HEK293 (cell line): ENCODE results near the gene HOXA6.

ENCODE experiments used
- CTCF ChIA-PET: fragments of 350-600 bp; formaldehyde crosslinking; extraction: SDS; loops from one replicate; lab custom pipeline; 2021; ENCODE audit warnings: antibody characterized with exemption; lab: Yijun Ruan, JAX
- POLR2A ChIA-PET: fragments of 300-600 bp; formaldehyde crosslinking; extraction: SDS; loops from one replicate; lab custom pipeline; 2020; ENCODE audit warnings: antibody characterized with exemption, inconsistent platforms; lab: Yijun Ruan, JAX
- H3K27ac ChIP-seq: fragments of 200-500 bp; sonication (Bioruptor generic); 2 replicates; pipeline ENCODE4 v1.5.1; 2014; ENCODE audit warnings: low read depth, low read length, control low read depth, inconsistent platforms; ENCODE audit errors: extremely low read depth
- H3K36me3 ChIP-seq, 2 experiments: fragments of 200-500 bp in 1 of 2; sonication (Bioruptor generic) in 1 of 2; 1 replicate in 1 of 2; 2 replicates in 1 of 2; pipeline ENCODE4 v1.5.1; 2014 to 2017; ENCODE audit warnings: inconsistent platforms in 2 of 2, low read length in 2 of 2; ENCODE audit not compliant: control insufficient read depth in 2 of 2, insufficient read depth in 1 of 2
- H3K4me1 ChIP-seq: fragments of 200-500 bp; sonication (Bioruptor generic); 2 replicates; pipeline ENCODE4 v1.5.1; 2014; ENCODE audit warnings: mild to moderate bottlenecking, low read length, inconsistent platforms; ENCODE audit not compliant: control insufficient read depth, insufficient read depth
- H3K4me3 ChIP-seq: 2 replicates; pipeline ENCODE4 v1.5.1; 2011; ENCODE audit warnings: low read depth, mild to moderate bottlenecking, control low read depth, low read length, moderate library complexity
- H3K9me3 ChIP-seq: fragments of 200-500 bp; sonication (Bioruptor generic); 2 replicates; pipeline ENCODE4 v1.5.1; 2014; ENCODE audit warnings: low read depth, low read length, inconsistent platforms; ENCODE audit not compliant: control insufficient read depth, insufficient read depth
- BCL11B ChIP-seq: fragments of 450-650 bp; formaldehyde crosslinking; IDR thresholded peaks from 2 replicates; pipeline ENCODE4 v1.5.1; 2016; ENCODE audit warnings: low read depth, missing biosample characterization, missing genetic modification characterization
- GLIS2 ChIP-seq: fragments of 450-650 bp; formaldehyde crosslinking; IDR thresholded peaks from 2 replicates; pipeline ENCODE4 v1.5.1; 2016; ENCODE audit warnings: missing biosample characterization, missing genetic modification characterization
- MYNN ChIP-seq: fragments of 450-650 bp; formaldehyde crosslinking; IDR thresholded peaks from 2 replicates; pipeline ENCODE4 v1.5.1; 2016; ENCODE audit warnings: missing biosample characterization, missing genetic modification characterization, borderline replicate concordance
- PRDM1 ChIP-seq: fragments of 450-650 bp; formaldehyde crosslinking; IDR thresholded peaks from 2 replicates; pipeline ENCODE4; 2016; ENCODE audit warnings: missing biosample characterization, missing genetic modification characterization
- SCRT2 ChIP-seq: fragments of 450-650 bp; formaldehyde crosslinking; IDR thresholded peaks from 2 replicates; pipeline ENCODE4 v1.5.1; 2016; ENCODE audit warnings: missing biosample characterization, missing genetic modification characterization
- SP3 ChIP-seq: fragments of 450-650 bp; formaldehyde crosslinking; IDR thresholded peaks from 2 replicates; pipeline ENCODE4 v1.5.1; 2016; ENCODE audit warnings: missing biosample characterization, missing genetic modification characterization
- YY2 ChIP-seq: fragments of 450-650 bp; formaldehyde crosslinking; IDR thresholded peaks from 2 replicates; pipeline ENCODE4 v1.5.1; 2016; ENCODE audit warnings: missing biosample characterization, missing genetic modification characterization
- ZBTB17 ChIP-seq: fragments of 450-650 bp; formaldehyde crosslinking; IDR thresholded peaks from 2 replicates; pipeline ENCODE4 v1.5.1; 2016; ENCODE audit warnings: missing biosample characterization, missing genetic modification characterization
- ZFP69B ChIP-seq: fragments of 450-650 bp; formaldehyde crosslinking; IDR thresholded peaks from 2 replicates; pipeline ENCODE4 v1.5.1; 2016; ENCODE audit warnings: missing biosample characterization, missing genetic modification characterization
- ZNF121 ChIP-seq: fragments of 450-650 bp; formaldehyde crosslinking; IDR thresholded peaks from 2 replicates; pipeline ENCODE4 v1.5.1; 2016; ENCODE audit warnings: missing biosample characterization, missing genetic modification characterization
- ZNF350 ChIP-seq: fragments of 450-650 bp; formaldehyde crosslinking; IDR thresholded peaks from 2 replicates; pipeline ENCODE4 v1.5.0; 2017; ENCODE audit warnings: missing biosample characterization, mild to moderate bottlenecking, missing genetic modification characterization
- ZNF362 ChIP-seq: fragments of 450-650 bp; formaldehyde crosslinking; IDR thresholded peaks from 2 replicates; pipeline ENCODE4 v1.5.1; 2016; ENCODE audit warnings: missing biosample characterization, missing genetic modification characterization
- ZNF366 ChIP-seq: fragments of 450-650 bp; formaldehyde crosslinking; conservative IDR thresholded peaks from 2 replicates; pipeline ENCODE4 v1.5.1; 2016; ENCODE audit warnings: missing biosample characterization, missing genetic modification characterization
- ZNF548 ChIP-seq: fragments of 450-650 bp; formaldehyde crosslinking; IDR thresholded peaks from 2 replicates; pipeline ENCODE4 v1.5.1; 2016; ENCODE audit warnings: missing biosample characterization, missing genetic modification characterization
- ZNF585B ChIP-seq: fragments of 450-650 bp; formaldehyde crosslinking; IDR thresholded peaks from 2 replicates; pipeline ENCODE4 v1.5.1; 2016; ENCODE audit warnings: missing biosample characterization, missing genetic modification characterization
- ZNF707 ChIP-seq: fragments of 450-650 bp; formaldehyde crosslinking; IDR thresholded peaks from 2 replicates; pipeline ENCODE4 v1.5.1; 2016; ENCODE audit warnings: missing biosample characterization, missing genetic modification characterization
- ZXDB ChIP-seq: fragments of 450-650 bp; formaldehyde crosslinking; IDR thresholded peaks from 2 replicates; pipeline ENCODE4 v1.5.1; 2016; ENCODE audit warnings: missing biosample characterization, missing genetic modification characterization
- TF ChIP-seq, protein P1 (sequence below): fragments of 450-650 bp; formaldehyde crosslinking; IDR thresholded peaks from 2 replicates; pipeline ENCODE4 v1.5.1; 2017; ENCODE audit warnings: missing biosample characterization, missing genetic modification characterization
- TF ChIP-seq, protein P2 (sequence below): fragments of 450-650 bp; formaldehyde crosslinking; IDR thresholded peaks from 2 replicates; pipeline ENCODE4 v1.5.1; 2016; ENCODE audit warnings: missing biosample characterization, missing genetic modification characterization
- TF ChIP-seq, protein P3 (sequence below): fragments of 450-650 bp; formaldehyde crosslinking; IDR thresholded peaks from 2 replicates; pipeline ENCODE4 v1.5.1; 2017; ENCODE audit warnings: missing biosample characterization, missing genetic modification characterization

Gene HOXA6

GRCh38 chr7:27171637-27172314 lies 24.2 kb upstream of the HOXA6 start (continued):
- TF ChIP-seq, protein P1, sequence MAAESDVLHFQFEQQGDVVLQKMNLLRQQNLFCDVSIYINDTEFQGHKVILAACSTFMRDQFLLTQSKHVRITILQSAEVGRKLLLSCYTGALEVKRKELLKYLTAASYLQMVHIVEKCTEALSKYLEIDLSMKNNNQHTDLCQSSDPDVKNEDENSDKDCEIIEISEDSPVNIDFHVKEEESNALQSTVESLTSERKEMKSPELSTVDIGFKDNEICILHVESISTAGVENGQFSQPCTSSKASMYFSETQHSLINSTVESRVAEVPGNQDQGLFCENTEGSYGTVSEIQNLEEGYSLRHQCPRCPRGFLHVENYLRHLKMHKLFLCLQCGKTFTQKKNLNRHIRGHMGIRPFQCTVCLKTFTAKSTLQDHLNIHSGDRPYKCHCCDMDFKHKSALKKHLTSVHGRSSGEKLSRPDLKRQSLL (tag by site-specific recombination): 0 out of 2 replicates have a peak, but pooled peaks have one; percentile 6
- TF ChIP-seq PRDM1 (tag by site-specific recombination): peak; percentile 45; the same call in 1 of the 2 replicates
- no peak for TF ChIP-seq ZFP69B (tag by site-specific recombination)
- TF ChIP-seq ZBTB17 (tag by site-specific recombination): peak; percentile 72
- TF ChIP-seq ZNF366 (tag by site-specific recombination): peak; percentile 39; the same call in 1 of the 2 replicates
- TF ChIP-seq ZNF350 (tag by site-specific recombination): no peak
- TF ChIP-seq SP3 (tag by site-specific recombination): peak; percentile 50; the same call in 1 of the 2 replicates
- TF ChIP-seq, protein P2, sequence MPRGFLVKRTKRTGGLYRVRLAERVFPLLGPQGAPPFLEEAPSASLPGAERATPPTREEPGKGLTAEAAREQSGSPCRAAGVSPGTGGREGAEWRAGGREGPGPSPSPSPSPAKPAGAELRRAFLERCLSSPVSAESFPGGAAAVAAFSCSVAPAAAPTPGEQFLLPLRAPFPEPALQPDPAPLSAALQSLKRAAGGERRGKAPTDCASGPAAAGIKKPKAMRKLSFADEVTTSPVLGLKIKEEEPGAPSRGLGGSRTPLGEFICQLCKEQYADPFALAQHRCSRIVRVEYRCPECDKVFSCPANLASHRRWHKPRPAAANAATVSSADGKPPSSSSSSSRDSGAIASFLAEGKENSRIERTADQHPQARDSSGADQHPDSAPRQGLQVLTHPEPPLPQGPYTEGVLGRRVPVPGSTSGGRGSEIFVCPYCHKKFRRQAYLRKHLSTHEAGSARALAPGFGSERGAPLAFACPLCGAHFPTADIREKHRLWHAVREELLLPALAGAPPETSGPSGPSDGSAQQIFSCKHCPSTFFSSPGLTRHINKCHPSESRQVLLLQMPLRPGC (tag by site-specific recombination): no peak
- TF ChIP-seq SCRT2 (tag by site-specific recombination): no peak
- TF ChIP-seq MYNN (tag by site-specific recombination): no peak
- TF ChIP-seq, all 188 proteins: peak for 11

GRCh38 chr7:27171325-27171636 lies 23.7 kb upstream of the HOXA6 start:
- H3K36me3 ChIP-seq: peaks cover 8 to 24% of the 10 kb centered on the region in 2 experiments
- ChIA-PET CTCF (interaction anchor here (0.6 to 1.6 kb wide), 4 partner anchors 8 to 488 kb away, joined by 3 to 15 read pairs (median 4); no protein-coding TSS in a partner anchor), POLR2A (interaction anchor here (0.6 to 11.2 kb wide), 8 partner anchors 8 to 1315 kb away, joined by 3 to 237 read pairs (median 10); partner anchors contain the start of genes HOXA11 and HOXA7)
- peaks cover 17% of the 10 kb centered on the region for H3K4me1 ChIP-seq
- H3K4me3 ChIP-seq: peak overlapping the region; percentile 76
- TF ChIP-seq ZXDB (tag by site-specific recombination) (0 out of 2 replicates have a peak, but pooled peaks have one; percentile 10), ZNF366 (tag by site-specific recombination) (peak; percentile 40; the same call in 1 of the 2 replicates), GLIS2 (tag by site-specific recombination) (0 out of 2 replicates have a peak, but pooled peaks have one; percentile 15)
- TF ChIP-seq, protein P3, sequence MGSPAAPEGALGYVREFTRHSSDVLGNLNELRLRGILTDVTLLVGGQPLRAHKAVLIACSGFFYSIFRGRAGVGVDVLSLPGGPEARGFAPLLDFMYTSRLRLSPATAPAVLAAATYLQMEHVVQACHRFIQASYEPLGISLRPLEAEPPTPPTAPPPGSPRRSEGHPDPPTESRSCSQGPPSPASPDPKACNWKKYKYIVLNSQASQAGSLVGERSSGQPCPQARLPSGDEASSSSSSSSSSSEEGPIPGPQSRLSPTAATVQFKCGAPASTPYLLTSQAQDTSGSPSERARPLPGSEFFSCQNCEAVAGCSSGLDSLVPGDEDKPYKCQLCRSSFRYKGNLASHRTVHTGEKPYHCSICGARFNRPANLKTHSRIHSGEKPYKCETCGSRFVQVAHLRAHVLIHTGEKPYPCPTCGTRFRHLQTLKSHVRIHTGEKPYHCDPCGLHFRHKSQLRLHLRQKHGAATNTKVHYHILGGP (tag by site-specific recombination): no peak
- peak overlapping the region; percentile 100 for H3K27ac ChIP-seq
- H3K9me3 ChIP-seq: no peaks in the 10 kb centered on the region

DNA sequence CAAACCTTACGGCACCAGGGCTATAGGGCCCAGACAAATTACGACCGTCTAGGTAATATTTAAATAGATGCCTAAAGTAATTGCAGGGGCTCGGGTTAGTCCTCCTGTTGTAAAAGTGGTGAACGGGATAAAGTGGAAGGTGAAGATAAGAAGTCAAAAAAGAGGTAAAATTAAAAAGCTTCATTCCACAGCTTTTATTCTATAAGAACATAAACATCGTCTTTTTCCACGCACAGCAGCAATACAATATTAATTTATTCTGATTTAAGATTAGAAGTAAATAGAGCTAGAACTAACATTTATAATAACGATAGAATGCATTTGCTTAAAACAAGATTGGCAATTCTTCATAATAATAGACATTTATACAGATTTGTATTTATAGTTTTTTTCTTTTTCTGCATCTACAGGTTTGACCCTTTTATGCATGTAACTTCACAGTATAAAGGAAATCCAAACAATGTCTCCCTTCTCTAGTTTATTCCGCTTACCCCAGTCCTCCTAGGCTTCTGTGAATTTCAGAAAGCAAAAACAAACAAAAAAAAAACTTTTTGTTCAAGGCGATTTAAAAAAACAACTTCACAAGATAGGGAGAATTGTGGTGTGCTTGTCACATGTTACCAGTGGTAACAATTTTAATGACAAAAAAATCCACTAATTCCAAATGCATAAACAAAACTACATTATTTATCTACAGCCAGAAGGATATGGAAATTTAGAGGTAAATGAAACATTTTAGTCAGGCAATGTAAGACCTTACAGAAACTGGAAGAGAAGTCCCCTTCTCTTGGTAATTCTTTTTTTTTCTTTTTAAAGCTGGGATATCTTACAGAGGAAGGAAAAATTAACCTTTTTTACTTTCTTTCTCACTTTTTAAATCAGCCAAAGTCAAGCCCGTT lies 23.1 kb upstream of the HOXA6 start:
- POLR2A ChIA-PET: interaction anchor here (1.0 to 11.2 kb wide), 17 partner anchors 8 to 1315 kb away, joined by 3 to 237 read pairs (median 6); partner anchors contain the start of genes HOXA11, HOXA13 and HOXA7
- Histone ChIP-seq H3K4me1 (peaks cover 14% of the 10 kb centered on the region), H3K27ac (peak overlapping the region; percentile 100), H3K36me3 (peaks cover 8 to 24% of the 10 kb centered on the region in 2 experiments), H3K4me3 (peak overlapping the region; percentile 76), H3K9me3 (no peaks in the 10 kb centered on the region)
- CTCF ChIA-PET: interaction anchor here (0.8 to 1.9 kb wide), 7 partner anchors 9 to 317 kb away, joined by 3 to 15 read pairs (median 4); no protein-coding TSS in a partner anchor
- TF ChIP-seq ZNF548 (tag by site-specific recombination): no peak
- TF ChIP-seq YY2 (tag by site-specific recombination): no peak
- TF ChIP-seq ZNF362 (tag by site-specific recombination): peak; percentile 28; the same call in 1 of the 2 replicates
- no peak for TF ChIP-seq BCL11B (tag by site-specific recombination)
- TF ChIP-seq ZNF121 (tag by site-specific recombination): no peak
- TF ChIP-seq ZNF707 (tag by site-specific recombination): no peak
- TF ChIP-seq ZNF585B (tag by site-specific recombination): no peak
